Liver (tissue), 9 donors: ENCODE measurements around the gene ST6GALNAC3. TPM values are rescaled to one million over a fixed set of nuclear protein-coding genes. Genes with fewer than 3 reads are reported as not detected.

Experiments used
- DNase-seq: peaks from one replicate; pipeline ENCODE4 v3.0.0-alpha.2; 2017; ENCODE audit warnings: low spot score
- H3K27ac ChIP-seq, 2 donors: one replicate each; pipeline ENCODE4 v1.7.0; 2013; ENCODE audit warnings: inconsistent platforms in 2 of 2, low read length in 2 of 2, control low read depth in 1 of 2, low read depth in 1 of 2, mild to moderate bottlenecking in 1 of 2
- H3K27me3 ChIP-seq, 4 donors: one replicate each; pipeline versions ENCODE4 v1.6.1 to v1.7.0; 2013; ENCODE audit warnings: low read length in 3 of 4, inconsistent platforms in 1 of 4, mild to moderate bottlenecking in 1 of 4, moderate library complexity in 1 of 4; ENCODE audit not compliant: control insufficient read depth in 4 of 4, insufficient read depth in 4 of 4
- H3K36me3 ChIP-seq, 4 donors: one replicate each; pipeline versions ENCODE4 v1.6.1 to v1.7.0; 2013; ENCODE audit warnings: low read length in 3 of 4, mild to moderate bottlenecking in 3 of 4, low read depth in 1 of 4, moderate library complexity in 1 of 4; ENCODE audit not compliant: control insufficient read depth in 4 of 4, insufficient read depth in 3 of 4
- H3K4me1 ChIP-seq, 4 donors: one replicate each; pipeline versions ENCODE4 v1.6.1 to v1.7.0; 2013; ENCODE audit warnings: low read length in 3 of 4, mild to moderate bottlenecking in 3 of 4, moderate library complexity in 1 of 4; ENCODE audit not compliant: control insufficient read depth in 4 of 4, insufficient read depth in 4 of 4
- H3K4me3 ChIP-seq, 3 donors: one replicate each; pipeline versions ENCODE4 v1.6.1 to v1.7.0; 2013; ENCODE audit warnings: low read length in 3 of 3, control low read depth in 1 of 3, low read depth in 1 of 3, mild to moderate bottlenecking in 1 of 3
- H3K9ac ChIP-seq, 2 donors: one replicate each; pipeline ENCODE4 v1.7.0; 2013; ENCODE audit warnings: low read length in 2 of 2, mild to moderate bottlenecking in 2 of 2, moderate library complexity in 2 of 2, control low read depth in 1 of 2, low read depth in 1 of 2
- H3K9me3 ChIP-seq, 4 donors: one replicate each; pipeline versions ENCODE4 v1.6.1 to v1.7.0; 2013; ENCODE audit warnings: low read length in 3 of 4; ENCODE audit not compliant: control insufficient read depth in 4 of 4
- EGR1 ChIP-seq, 2 donors: IDR thresholded peaks; 2 replicates each; pipeline ENCODE4 v1.6.1; 2016 to 2018; ENCODE audit warnings: antibody characterized with exemption in 2 of 2, low read depth in 2 of 2
- FOXA1 ChIP-seq: IDR thresholded peaks from 2 replicates; pipeline ENCODE4 v1.6.1; 2016; ENCODE audit warnings: antibody characterized with exemption
- FOXA2 ChIP-seq: IDR thresholded peaks from 2 replicates; pipeline ENCODE4 v1.6.1; 2016; ENCODE audit warnings: antibody characterized with exemption
- GABPA ChIP-seq, 2 donors: IDR thresholded peaks in 1 of 2; conservative IDR thresholded peaks in 1 of 2; 2 replicates each; pipeline ENCODE4 v1.6.1; 2016; ENCODE audit warnings: antibody characterized with exemption in 2 of 2, mild to moderate bottlenecking in 1 of 2, moderate library complexity in 1 of 2
- JUND ChIP-seq, 2 donors: IDR thresholded peaks; 2 replicates each; pipeline ENCODE4 v1.6.1; 2016; ENCODE audit warnings: antibody characterized with exemption in 2 of 2
- NR2F2 ChIP-seq: IDR thresholded peaks from 2 replicates; pipeline ENCODE4 v1.6.1; 2016; ENCODE audit warnings: antibody characterized with exemption
- RAD21 ChIP-seq, 2 donors: IDR thresholded peaks; 2 replicates each; pipeline ENCODE4 v1.6.1; 2016; ENCODE audit warnings: antibody characterized with exemption in 2 of 2, mild to moderate bottlenecking in 2 of 2
- RXRA ChIP-seq, 2 donors: IDR thresholded peaks; 2 replicates each; pipeline ENCODE4 v1.6.1; 2017 to 2018; ENCODE audit warnings: antibody characterized with exemption in 2 of 2, mild to moderate bottlenecking in 1 of 2
- SP1 ChIP-seq: IDR thresholded peaks from 2 replicates; pipeline ENCODE4 v1.6.1; 2018; ENCODE audit warnings: antibody characterized with exemption, mild to moderate bottlenecking
- TAF1 ChIP-seq: conservative IDR thresholded peaks from 2 replicates; pipeline ENCODE4 v1.6.1; 2016; ENCODE audit warnings: antibody characterized with exemption, mild to moderate bottlenecking
- YY1 ChIP-seq: IDR thresholded peaks from 2 replicates; pipeline ENCODE4 v1.6.1; 2016; ENCODE audit warnings: antibody characterized with exemption, mild to moderate bottlenecking
- WGBS: extraction: QIAGEN DNeasy Blood & Tissue Kit; methylation state at CpG from one replicate; pipeline ENCODE4 v1.1.7; 2013; 5-methylcytosine and 5-hydroxymethylcytosine counted together
- polyA plus RNA-seq, 2 donors: library from polyadenylated mRNA; stranded (reverse) in 1 of 2; unstranded in 1 of 2; fragments of 200-250 nt in 1 of 2; fragments of >200 nt in 1 of 2; fragmentation: Nextera tagmentation in 1 of 2; extraction: Ambion mirVana in 1 of 2; gene quantifications; one replicate each; pipeline versions ENCODE4 v1.2.1 to v1.2.3, GENCODE V29; 2013 to 2015
- total RNA-seq, 2 donors: library from RNA; depleted of rRNA; stranded (reverse); fragments of >200 nt; gene quantifications; one replicate each; pipeline ENCODE4 v1.2.3, GENCODE V29; 2014
- TF ChIP-seq, protein P1 (sequence below): IDR thresholded peaks from 2 replicates; pipeline ENCODE4 v1.6.1; 2016; ENCODE audit warnings: antibody characterized with exemption
- donor health status: healthy.
- donor health status: healthy.
- donor health status: healthy.
- donor health status: healthy.
- donor health status: healthy.

ST6GALNAC3 gene
- total and polyA plus RNA-seq, 4 donors: 1.2 to 5.0 (median 3.2) TPM

DNA sequence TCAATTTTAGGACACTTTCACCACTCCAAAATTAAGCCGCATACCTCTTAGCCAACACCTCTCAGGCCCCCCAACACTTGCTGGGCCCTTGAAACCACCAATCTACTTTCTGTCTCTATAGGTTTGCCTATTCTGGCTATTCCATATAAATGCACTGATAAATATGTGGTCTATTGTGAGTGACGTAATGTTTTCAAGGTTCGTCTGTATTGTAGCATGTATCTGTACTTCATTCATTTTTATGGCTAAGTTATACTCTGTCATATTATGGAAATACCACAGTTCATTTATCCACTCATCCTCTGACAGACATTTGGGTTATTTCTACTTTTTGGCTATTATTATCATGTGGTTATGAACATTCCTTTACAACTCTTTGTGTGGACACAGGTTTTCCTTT is 432.8 kb downstream of the ST6GALNAC3 start:
- WGBS: 96% methylated on average over 3 of the region's 3 CpGs
- TF ChIP-seq RXRA (IDR thresholded peaks at IDR 0.05): no peak
- TF ChIP-seq SP1: no peak
- TF ChIP-seq GABPA (IDR thresholded peaks at IDR 0.05 in 1 of 2, conservative IDR thresholded peaks at IDR 0.05 in 1 of 2): no peak
- TF ChIP-seq JUND (IDR thresholded peaks at IDR 0.05): no peak
- TF ChIP-seq TAF1: no peak
- TF ChIP-seq FOXA1: no peak
- no peak for TF ChIP-seq EGR1 (IDR thresholded peaks at IDR 0.05; ENCODE audit: low read depth in 2 of 2)
- no peak for TF ChIP-seq YY1

DNA sequence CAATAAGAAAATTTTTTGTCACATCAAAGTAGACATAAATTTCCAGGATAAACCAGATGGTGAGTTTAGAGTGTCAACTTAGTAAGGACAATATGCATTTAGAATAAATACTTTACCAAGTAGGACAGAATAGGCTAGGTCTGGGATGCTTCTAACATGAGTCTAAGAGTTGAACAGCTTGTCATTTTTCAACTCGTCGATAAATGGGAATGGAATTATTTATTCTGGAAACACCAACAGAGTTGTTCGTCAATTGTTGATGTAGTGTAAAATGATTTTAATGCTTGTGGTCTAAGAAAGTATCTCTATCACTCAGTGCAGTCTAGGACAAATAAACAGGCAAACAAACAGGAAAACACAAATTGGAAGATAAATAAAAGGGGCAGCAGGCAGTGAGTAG is 434.3 kb downstream of the ST6GALNAC3 start:
- Histone ChIP-seq H3K36me3 (no peaks in the 10 kb centered on the region), H3K4me1 (no peaks in the 10 kb centered on the region), H3K4me3 (no peak overlapping the region), H3K9me3 (no peaks in the 10 kb centered on the region), H3K9ac (no peak overlapping the region), H3K27ac (no peak overlapping the region), H3K27me3 (no peaks in the 10 kb centered on the region)
- no peak for TF ChIP-seq FOXA2
- TF ChIP-seq JUND (IDR thresholded peaks at IDR 0.05): no peak
- no peak for TF ChIP-seq NR2F2
- TF ChIP-seq, protein P1, sequence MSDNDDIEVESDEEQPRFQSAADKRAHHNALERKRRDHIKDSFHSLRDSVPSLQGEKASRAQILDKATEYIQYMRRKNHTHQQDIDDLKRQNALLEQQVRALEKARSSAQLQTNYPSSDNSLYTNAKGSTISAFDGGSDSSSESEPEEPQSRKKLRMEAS: no peak
- TF ChIP-seq RXRA (IDR thresholded peaks at IDR 0.05): no peak
- no peak for TF ChIP-seq RAD21 (IDR thresholded peaks at IDR 0.05)
- no peak for TF ChIP-seq TAF1
- DNase-seq: no peak
- WGBS: 85% methylated on average over 3 of the region's 3 CpGs

More for the DNA sequence above, 432.8 kb downstream of the ST6GALNAC3 start:
- Histone ChIP-seq H3K9ac (no peak overlapping the region), H3K4me1 (no peaks in the 10 kb centered on the region), H3K27ac (no peak overlapping the region), H3K36me3 (no peaks in the 10 kb centered on the region), H3K27me3 (no peaks in the 10 kb centered on the region), H3K4me3 (no peak overlapping the region), H3K9me3 (no peaks in the 10 kb centered on the region)
- no peak for DNase-seq

DNA sequence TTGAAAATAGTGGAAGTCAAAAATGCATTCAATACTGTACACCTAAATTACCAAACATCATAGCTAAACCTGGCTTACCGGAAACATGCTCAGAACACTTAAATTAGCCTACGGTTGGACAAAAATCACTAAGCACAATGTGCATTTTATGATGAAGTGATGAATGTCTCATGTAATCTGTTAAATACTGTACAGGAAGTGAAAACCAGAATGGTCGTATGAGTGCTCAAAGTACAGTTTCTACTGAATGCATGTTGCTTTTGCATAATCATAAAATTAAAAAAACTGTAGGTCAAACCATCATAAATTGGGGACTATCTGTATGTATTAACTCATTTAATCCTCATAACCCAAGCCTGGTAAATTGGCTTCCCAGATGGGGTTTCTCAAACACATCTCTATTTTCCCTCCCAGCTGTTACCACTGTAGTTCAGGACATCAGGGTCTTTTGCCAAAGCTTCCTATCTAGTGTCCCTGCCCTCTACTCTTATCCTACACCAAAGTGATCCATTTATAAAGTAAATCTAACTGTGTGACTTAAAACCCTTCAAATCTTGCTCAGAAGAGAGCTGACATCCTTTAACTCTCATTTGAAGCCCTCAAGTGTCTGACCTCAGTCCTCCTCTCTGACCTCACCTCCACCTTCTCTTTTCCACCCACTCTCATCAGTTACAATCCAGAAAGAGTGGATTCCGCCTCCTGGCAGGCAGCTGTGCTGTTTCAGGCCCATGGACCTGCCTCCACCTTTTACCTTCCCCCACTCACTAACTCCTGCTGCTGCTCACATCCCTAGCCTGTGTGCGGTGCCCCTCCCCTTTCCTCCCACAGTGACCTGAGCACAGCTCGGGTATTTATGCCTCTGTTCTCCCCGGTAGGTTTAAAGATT is 436.4 kb downstream of the ST6GALNAC3 start:
- Histone ChIP-seq H3K9ac (no peak overlapping the region), H3K36me3 (no peaks in the 10 kb centered on the region), H3K27ac (no peak overlapping the region), H3K4me3 (no peak overlapping the region), H3K9me3 (no peaks in the 10 kb centered on the region), H3K27me3 (no peaks in the 10 kb centered on the region), H3K4me1 (no peaks in the 10 kb centered on the region)
- TF ChIP-seq TAF1 (no peak), SP1 (no peak)
- WGBS: 51% methylated on average over 7 of the region's 7 CpGs
- DNase-seq: no peak

DNA sequence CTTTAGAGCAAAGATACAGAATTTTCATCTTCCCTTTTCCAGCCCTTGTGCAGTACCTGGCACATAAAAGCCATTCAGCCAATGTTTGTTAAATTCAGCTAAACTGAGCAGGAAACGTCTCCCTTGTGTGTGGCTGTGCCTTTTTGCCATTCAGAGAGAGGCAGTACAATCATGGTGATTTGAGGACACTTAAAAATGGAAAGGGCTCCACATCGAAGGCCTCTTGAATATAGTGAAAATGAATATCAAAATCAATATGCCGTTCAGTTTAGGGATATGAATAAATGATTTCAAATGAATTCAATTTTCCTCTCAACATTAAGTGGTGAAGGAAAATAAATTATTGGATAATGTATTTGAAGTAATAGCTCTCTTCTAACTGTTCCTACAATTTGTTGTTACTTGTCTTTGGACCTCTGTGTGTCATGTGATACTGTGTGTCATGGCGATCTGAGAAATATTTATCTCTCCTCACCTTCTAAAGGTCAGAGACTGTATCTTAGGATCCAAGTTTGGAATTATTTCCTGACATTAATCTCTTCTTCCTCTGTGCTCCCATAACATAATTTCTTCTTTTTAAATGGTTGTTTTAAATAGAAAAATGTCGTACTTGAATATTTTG is 437.1 kb downstream of the ST6GALNAC3 start:
- WGBS: 62% methylated on average over 5 of the region's 5 CpGs
- no peak for TF ChIP-seq EGR1 (IDR thresholded peaks at IDR 0.05; ENCODE audit: low read depth in 2 of 2)
- Histone ChIP-seq H3K36me3 (no peaks in the 10 kb centered on the region), H3K27ac (no peak overlapping the region), H3K27me3 (no peaks in the 10 kb centered on the region), H3K9me3 (no peaks in the 10 kb centered on the region), H3K9ac (no peak overlapping the region), H3K4me3 (no peak overlapping the region), H3K4me1 (no peaks in the 10 kb centered on the region)
- DNase-seq: no peak
